WTC11 (cell line): ENCODE data around the gene SDC1. TPM values are rescaled to one million over a fixed set of nuclear protein-coding genes. Genes with fewer than 3 reads are reported as not detected.

Experiments used
- ATAC-seq: fragments of 200-7000 bp; cut with Tn5 transposase; 2 replicates; pipeline ENCODE4 v1.10.0; 2021; ENCODE audit warnings: mild to moderate bottlenecking, moderate library complexity
- CTCF ChIA-PET: fragments of 300-600 bp; sonication (Branson Sonifier 250); formaldehyde crosslinking; loops from one replicate; lab custom pipeline; 2021; ENCODE audit warnings: antibody characterized with exemption; lab: Charles Lee
- POLR2A ChIA-PET: fragments of 350-600 bp; sonication (Branson Sonifier 250); formaldehyde crosslinking; loops from one replicate; lab custom pipeline; 2021; ENCODE audit warnings: antibody characterized with exemption; lab: Charles Lee
- DNase-seq: peaks from one replicate; pipeline ENCODE4 v3.0.0; 2021; ENCODE audit warnings: low spot score
- H3K27ac Mint-ChIP-seq: 2 replicates; pipeline ENCODE4 v1.8.0; 2021; ENCODE audit warnings: mixed read lengths
- H3K27me3 Mint-ChIP-seq: 2 replicates; pipeline ENCODE4 v1.8.0; 2021; ENCODE audit warnings: low read depth, mild to moderate bottlenecking, moderate library complexity, mixed read lengths
- H3K36me3 Mint-ChIP-seq: 2 replicates; pipeline ENCODE4 v1.8.0; 2021; ENCODE audit warnings: mixed read lengths
- H3K4me1 Mint-ChIP-seq: 2 replicates; pipeline ENCODE4 v1.8.0; 2022; ENCODE audit warnings: mixed read lengths
- H3K4me3 Mint-ChIP-seq: 2 replicates; pipeline ENCODE4 v1.8.0; 2021; ENCODE audit warnings: mild to moderate bottlenecking, moderate library complexity, mixed read lengths
- H3K9me3 Mint-ChIP-seq: 2 replicates; pipeline ENCODE4 v1.8.0; 2021; ENCODE audit warnings: mixed read lengths
- CREB1 ChIP-seq: sonication (generic); formaldehyde crosslinking; IDR thresholded peaks from 2 replicates; pipeline ENCODE4 v1.8.0; 2023; ENCODE audit warnings: mild to moderate bottlenecking, missing genetic modification reagents
- CREM ChIP-seq: sonication (generic); formaldehyde crosslinking; IDR thresholded peaks from 2 replicates; pipeline ENCODE4 v1.8.1; 2022; ENCODE audit warnings: mild to moderate bottlenecking, missing genetic modification reagents, moderate library complexity
- JAZF1 ChIP-seq: fragments of 250-450 bp; sonication (Bioruptor Pico); IDR thresholded peaks from 2 replicates; pipeline ENCODE4 v1.9.0; 2021; ENCODE audit warnings: moderate library complexity, mild to moderate bottlenecking, inconsistent platforms
- KAT7 ChIP-seq: sonication (generic); formaldehyde crosslinking; IDR thresholded peaks from 2 replicates; pipeline ENCODE4 v1.8.1; 2023; ENCODE audit warnings: missing genetic modification reagents, mild to moderate bottlenecking, borderline replicate concordance
- OVOL2 ChIP-seq: fragments of 250-450 bp; sonication (Bioruptor Pico); IDR thresholded peaks from 2 replicates; pipeline ENCODE4 v1.9.0; 2021; ENCODE audit warnings: mild to moderate bottlenecking, borderline replicate concordance
- RELA ChIP-seq: sonication (generic); formaldehyde crosslinking; IDR thresholded peaks from 2 replicates; pipeline ENCODE4 v1.8.1; 2022; ENCODE audit warnings: missing genetic modification reagents, mild to moderate bottlenecking, borderline replicate concordance
- RORB ChIP-seq: fragments of 250-450 bp; sonication (Bioruptor Pico); IDR thresholded peaks from 2 replicates; pipeline ENCODE4 v1.9.0; 2021; ENCODE audit warnings: mild to moderate bottlenecking
- SMAD3 ChIP-seq: sonication (generic); formaldehyde crosslinking; IDR thresholded peaks from 2 replicates; pipeline ENCODE4 v1.8.0; 2022; ENCODE audit warnings: missing genetic modification reagents, mild to moderate bottlenecking, borderline replicate concordance
- SOX15 ChIP-seq: fragments of 250-450 bp; sonication (Bioruptor Pico); IDR thresholded peaks from 2 replicates; pipeline ENCODE4 v1.9.0; 2021; ENCODE audit warnings: mild to moderate bottlenecking
- ZNF232 ChIP-seq: sonication (generic); formaldehyde crosslinking; IDR thresholded peaks from 2 replicates; pipeline ENCODE4 v1.8.0; 2022; ENCODE audit warnings: mild to moderate bottlenecking, missing genetic modification reagents
- ZNF416 ChIP-seq: fragments of 250-450 bp; sonication (Bioruptor Pico); IDR thresholded peaks from 2 replicates; pipeline ENCODE4 v1.9.0; 2021; ENCODE audit warnings: mild to moderate bottlenecking, inconsistent platforms
- total RNA-seq: library from RNA; stranded (reverse); gene quantifications from 3 replicates; pipeline ENCODE4 v1.2.3, GENCODE V29; 2021
- TF ChIP-seq, protein P1 (sequence below): sonication (generic); formaldehyde crosslinking; IDR thresholded peaks from 2 replicates; pipeline ENCODE4 v1.8.0; 2022; ENCODE audit warnings: mild to moderate bottlenecking, missing genetic modification reagents
- TF ChIP-seq, protein P2 (sequence below): fragments of 250-450 bp; sonication (Bioruptor Pico); IDR thresholded peaks from 2 replicates; pipeline ENCODE4 v1.9.0; 2021; ENCODE audit warnings: moderate library complexity, mild to moderate bottlenecking, inconsistent platforms, borderline replicate concordance
- TF ChIP-seq, protein P3 (sequence below): sonication (generic); formaldehyde crosslinking; IDR thresholded peaks from 2 replicates; pipeline ENCODE4 v1.8.0; 2023; ENCODE audit warnings: missing genetic modification reagents, mild to moderate bottlenecking, borderline replicate concordance
- TF ChIP-seq, protein P4 (sequence below): sonication (generic); formaldehyde crosslinking; IDR thresholded peaks from 2 replicates; pipeline ENCODE4 v1.8.1; 2023; ENCODE audit warnings: mild to moderate bottlenecking, missing genetic modification reagents
- TF ChIP-seq, protein P5 (sequence below): sonication (generic); formaldehyde crosslinking; IDR thresholded peaks from 2 replicates; pipeline ENCODE4 v1.8.1; 2022; ENCODE audit warnings: mild to moderate bottlenecking, moderate library complexity, missing genetic modification reagents

SDC1 gene
- total RNA-seq, 1 experiment from 2014 or later, result 52.6 TPM

DNA sequence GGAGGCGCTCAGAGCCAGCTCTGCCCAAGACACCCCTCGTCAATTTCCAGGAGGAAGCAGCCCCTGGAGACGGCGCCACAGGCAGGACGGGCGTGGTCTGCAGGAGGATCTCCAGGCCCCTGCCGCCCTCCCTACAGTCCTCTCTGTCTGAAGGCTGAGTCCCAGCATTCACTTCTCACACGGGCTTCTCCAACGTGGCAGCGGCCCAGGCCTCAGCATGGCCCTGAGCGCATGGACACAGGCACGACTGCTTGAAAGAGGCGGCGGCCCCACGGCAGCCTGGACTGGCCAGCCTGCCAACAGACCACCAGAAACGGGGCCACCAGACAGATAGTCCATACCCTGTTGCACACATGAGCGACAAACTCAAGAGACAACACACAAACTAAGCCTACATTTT lies 23.3 kb downstream of the SDC1 start:
- H3K4me1 Mint-ChIP-seq, result peaks cover 4% of the 10 kb centered on the region
- H3K9me3 Mint-ChIP-seq, result no peaks in the 10 kb centered on the region
- TF ChIP-seq OVOL2 (CRISPR knock-in tag) (no peak), ZNF416 (no peak), JAZF1 (CRISPR knock-in tag) (no peak), CREB1 (CRISPR knock-in tag) (no peak), CREM (CRISPR knock-in tag) (no peak)
- TF ChIP-seq, protein P1, sequence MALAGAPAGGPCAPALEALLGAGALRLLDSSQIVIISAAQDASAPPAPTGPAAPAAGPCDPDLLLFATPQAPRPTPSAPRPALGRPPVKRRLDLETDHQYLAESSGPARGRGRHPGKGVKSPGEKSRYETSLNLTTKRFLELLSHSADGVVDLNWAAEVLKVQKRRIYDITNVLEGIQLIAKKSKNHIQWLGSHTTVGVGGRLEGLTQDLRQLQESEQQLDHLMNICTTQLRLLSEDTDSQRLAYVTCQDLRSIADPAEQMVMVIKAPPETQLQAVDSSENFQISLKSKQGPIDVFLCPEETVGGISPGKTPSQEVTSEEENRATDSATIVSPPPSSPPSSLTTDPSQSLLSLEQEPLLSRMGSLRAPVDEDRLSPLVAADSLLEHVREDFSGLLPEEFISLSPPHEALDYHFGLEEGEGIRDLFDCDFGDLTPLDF (CRISPR knock-in tag), result no peak
- TF ChIP-seq, protein P2, sequence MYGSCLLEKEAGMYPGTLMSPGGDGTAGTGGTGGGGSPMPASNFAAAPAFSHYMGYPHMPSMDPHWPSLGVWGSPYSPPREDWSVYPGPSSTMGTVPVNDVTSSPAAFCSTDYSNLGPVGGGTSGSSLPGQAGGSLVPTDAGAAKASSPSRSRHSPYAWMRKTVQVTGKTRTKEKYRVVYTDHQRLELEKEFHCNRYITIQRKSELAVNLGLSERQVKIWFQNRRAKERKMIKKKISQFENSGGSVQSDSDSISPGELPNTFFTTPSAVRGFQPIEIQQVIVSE (CRISPR knock-in tag), result no peak
- TF ChIP-seq, protein P3, sequence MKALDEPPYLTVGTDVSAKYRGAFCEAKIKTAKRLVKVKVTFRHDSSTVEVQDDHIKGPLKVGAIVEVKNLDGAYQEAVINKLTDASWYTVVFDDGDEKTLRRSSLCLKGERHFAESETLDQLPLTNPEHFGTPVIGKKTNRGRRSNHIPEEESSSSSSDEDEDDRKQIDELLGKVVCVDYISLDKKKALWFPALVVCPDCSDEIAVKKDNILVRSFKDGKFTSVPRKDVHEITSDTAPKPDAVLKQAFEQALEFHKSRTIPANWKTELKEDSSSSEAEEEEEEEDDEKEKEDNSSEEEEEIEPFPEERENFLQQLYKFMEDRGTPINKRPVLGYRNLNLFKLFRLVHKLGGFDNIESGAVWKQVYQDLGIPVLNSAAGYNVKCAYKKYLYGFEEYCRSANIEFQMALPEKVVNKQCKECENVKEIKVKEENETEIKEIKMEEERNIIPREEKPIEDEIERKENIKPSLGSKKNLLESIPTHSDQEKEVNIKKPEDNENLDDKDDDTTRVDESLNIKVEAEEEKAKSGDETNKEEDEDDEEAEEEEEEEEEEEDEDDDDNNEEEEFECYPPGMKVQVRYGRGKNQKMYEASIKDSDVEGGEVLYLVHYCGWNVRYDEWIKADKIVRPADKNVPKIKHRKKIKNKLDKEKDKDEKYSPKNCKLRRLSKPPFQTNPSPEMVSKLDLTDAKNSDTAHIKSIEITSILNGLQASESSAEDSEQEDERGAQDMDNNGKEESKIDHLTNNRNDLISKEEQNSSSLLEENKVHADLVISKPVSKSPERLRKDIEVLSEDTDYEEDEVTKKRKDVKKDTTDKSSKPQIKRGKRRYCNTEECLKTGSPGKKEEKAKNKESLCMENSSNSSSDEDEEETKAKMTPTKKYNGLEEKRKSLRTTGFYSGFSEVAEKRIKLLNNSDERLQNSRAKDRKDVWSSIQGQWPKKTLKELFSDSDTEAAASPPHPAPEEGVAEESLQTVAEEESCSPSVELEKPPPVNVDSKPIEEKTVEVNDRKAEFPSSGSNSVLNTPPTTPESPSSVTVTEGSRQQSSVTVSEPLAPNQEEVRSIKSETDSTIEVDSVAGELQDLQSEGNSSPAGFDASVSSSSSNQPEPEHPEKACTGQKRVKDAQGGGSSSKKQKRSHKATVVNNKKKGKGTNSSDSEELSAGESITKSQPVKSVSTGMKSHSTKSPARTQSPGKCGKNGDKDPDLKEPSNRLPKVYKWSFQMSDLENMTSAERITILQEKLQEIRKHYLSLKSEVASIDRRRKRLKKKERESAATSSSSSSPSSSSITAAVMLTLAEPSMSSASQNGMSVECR, result no peak
- TF ChIP-seq, protein P4, sequence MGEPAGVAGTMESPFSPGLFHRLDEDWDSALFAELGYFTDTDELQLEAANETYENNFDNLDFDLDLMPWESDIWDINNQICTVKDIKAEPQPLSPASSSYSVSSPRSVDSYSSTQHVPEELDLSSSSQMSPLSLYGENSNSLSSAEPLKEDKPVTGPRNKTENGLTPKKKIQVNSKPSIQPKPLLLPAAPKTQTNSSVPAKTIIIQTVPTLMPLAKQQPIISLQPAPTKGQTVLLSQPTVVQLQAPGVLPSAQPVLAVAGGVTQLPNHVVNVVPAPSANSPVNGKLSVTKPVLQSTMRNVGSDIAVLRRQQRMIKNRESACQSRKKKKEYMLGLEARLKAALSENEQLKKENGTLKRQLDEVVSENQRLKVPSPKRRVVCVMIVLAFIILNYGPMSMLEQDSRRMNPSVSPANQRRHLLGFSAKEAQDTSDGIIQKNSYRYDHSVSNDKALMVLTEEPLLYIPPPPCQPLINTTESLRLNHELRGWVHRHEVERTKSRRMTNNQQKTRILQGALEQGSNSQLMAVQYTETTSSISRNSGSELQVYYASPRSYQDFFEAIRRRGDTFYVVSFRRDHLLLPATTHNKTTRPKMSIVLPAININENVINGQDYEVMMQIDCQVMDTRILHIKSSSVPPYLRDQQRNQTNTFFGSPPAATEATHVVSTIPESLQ (CRISPR knock-in tag), result no peak
- ChIA-PET CTCF (no interaction called here), POLR2A (no interaction called here)
- H3K4me3 Mint-ChIP-seq, result no peak overlapping the region
- no peak overlapping the region for H3K27ac Mint-ChIP-seq
- H3K27me3 Mint-ChIP-seq, result no peaks in the 10 kb centered on the region
- peaks cover 37% of the 10 kb centered on the region for H3K36me3 Mint-ChIP-seq
- no peak for DNase-seq
- no peak for ATAC-seq

DNA sequence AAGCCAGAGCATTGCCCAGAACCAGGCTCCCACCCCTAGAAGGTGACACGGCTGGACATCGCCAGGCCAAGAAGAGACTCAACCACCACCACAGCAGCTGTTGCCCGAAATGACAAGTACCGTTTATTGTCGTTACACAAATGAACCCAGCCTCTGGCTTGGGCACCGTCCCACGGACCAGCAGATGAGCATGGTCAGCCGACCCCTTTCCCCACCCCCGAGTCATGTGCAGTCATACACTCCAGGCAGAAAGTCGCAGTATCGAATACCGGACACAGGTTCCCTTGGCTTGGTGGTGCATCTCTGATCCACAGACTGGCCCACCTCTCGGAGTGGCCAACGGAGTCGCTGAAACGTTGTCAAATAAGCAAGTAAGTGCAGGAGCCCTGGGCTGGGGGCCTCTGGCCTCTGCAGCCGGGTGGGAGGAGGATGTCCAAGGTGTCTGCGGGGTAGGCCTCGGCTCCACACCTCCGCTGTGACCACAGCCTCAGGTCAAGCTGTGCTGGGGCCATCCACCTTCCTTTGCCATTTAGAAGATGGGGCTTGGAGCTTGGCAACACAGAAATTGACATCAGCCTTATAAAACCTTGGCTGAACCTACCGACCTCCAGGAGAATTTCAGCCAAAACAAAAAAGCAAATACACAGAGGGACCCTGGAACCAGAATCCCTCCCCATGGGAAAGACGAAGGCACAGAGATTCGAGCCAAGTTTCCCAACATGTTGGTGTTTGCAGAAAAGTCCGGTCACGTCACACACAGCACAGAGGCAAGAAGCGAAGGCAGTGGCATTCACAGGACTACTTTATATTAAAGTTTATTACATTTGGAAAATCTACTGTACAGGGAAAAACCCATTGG lies 24.0 kb downstream of the SDC1 start:
- peaks cover 37% of the 10 kb centered on the region for H3K36me3 Mint-ChIP-seq
- POLR2A ChIA-PET, result no interaction called here
- H3K27me3 Mint-ChIP-seq, result no peaks in the 10 kb centered on the region
- no peak overlapping the region for H3K4me3 Mint-ChIP-seq
- DNase-seq, result no peak
- H3K9me3 Mint-ChIP-seq, result no peaks in the 10 kb centered on the region
- no peak for TF ChIP-seq SMAD3 (CRISPR knock-in tag)
- TF ChIP-seq, all 79 proteins: peak for 0
- Mint-ChIP-seq H3K4me1 (peaks cover 4% of the 10 kb centered on the region), H3K27ac (no peak overlapping the region)
- no peak for ATAC-seq
- CTCF ChIA-PET, result no interaction called here

DNA sequence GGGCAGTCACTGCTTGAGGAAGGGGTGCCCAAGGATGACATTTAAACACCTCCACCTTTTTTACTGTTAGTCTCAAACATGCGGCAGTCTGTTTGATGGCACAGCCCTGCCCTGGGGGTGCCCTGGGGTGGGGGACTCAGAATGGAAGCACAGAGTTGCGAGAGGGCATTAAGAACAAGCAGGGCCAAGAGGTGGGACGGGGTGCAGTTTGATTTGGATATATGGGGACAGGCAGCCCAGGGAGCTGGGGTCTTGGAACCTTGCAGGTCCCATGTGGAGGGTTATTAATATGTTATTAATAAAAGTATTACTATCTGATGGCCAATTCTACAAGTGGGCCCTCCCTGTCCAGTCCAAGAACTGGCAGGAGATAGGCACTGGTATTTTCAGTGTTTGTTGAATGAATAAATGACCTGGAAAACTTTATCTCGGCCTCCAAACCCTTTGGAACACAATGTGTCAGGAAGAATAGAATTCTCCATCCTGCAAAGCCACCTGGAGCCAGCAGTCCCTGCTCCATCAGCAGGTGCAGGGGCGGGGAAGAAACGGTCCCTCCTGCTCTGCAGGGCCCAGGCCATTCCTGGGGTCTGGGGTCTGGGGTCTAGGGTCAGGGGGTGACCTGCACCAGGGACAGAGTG lies 25.2 kb downstream of the SDC1 start:
- H3K9me3 Mint-ChIP-seq, result no peaks in the 10 kb centered on the region
- DNase-seq (no peak), ATAC-seq (no peak)
- H3K4me3 Mint-ChIP-seq, result no peak overlapping the region
- ChIA-PET POLR2A (no interaction called here), CTCF (no interaction called here)
- no peak overlapping the region for H3K27ac Mint-ChIP-seq
- peaks cover 4% of the 10 kb centered on the region for H3K4me1 Mint-ChIP-seq
- H3K36me3 Mint-ChIP-seq, result peaks cover 37% of the 10 kb centered on the region
- no peaks in the 10 kb centered on the region for H3K27me3 Mint-ChIP-seq
- no peak for TF ChIP-seq OVOL2 (CRISPR knock-in tag)
- no peak for TF ChIP-seq CREM (CRISPR knock-in tag)
- TF ChIP-seq, protein P5, sequence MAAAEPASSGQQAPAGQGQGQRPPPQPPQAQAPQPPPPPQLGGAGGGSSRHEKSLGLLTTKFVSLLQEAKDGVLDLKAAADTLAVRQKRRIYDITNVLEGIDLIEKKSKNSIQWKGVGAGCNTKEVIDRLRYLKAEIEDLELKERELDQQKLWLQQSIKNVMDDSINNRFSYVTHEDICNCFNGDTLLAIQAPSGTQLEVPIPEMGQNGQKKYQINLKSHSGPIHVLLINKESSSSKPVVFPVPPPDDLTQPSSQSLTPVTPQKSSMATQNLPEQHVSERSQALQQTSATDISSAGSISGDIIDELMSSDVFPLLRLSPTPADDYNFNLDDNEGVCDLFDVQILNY (CRISPR knock-in tag), result no peak
- no peak for TF ChIP-seq RELA (CRISPR knock-in tag)
- TF ChIP-seq KAT7 (CRISPR knock-in tag), result no peak
- no peak for TF ChIP-seq ZNF232 (CRISPR knock-in tag)
- no peak for TF ChIP-seq ZNF416
- no peak for TF ChIP-seq RORB (CRISPR knock-in tag)
- no peak for TF ChIP-seq SOX15 (CRISPR knock-in tag)
